GM12873 (cell line): ENCODE results near the gene IZUMO4.

Source experiments
- TF ChIP-seq, protein P1 (sequence below): IDR thresholded peaks from 2 replicates; pipeline ENCODE4 v1.5.1; 2012; ENCODE audit warnings: low read depth, mild to moderate bottlenecking, moderate library complexity, low read length, control low read depth; ENCODE audit not compliant: insufficient read depth; ENCODE audit errors: missing control alignments

IZUMO4 gene

DNA sequence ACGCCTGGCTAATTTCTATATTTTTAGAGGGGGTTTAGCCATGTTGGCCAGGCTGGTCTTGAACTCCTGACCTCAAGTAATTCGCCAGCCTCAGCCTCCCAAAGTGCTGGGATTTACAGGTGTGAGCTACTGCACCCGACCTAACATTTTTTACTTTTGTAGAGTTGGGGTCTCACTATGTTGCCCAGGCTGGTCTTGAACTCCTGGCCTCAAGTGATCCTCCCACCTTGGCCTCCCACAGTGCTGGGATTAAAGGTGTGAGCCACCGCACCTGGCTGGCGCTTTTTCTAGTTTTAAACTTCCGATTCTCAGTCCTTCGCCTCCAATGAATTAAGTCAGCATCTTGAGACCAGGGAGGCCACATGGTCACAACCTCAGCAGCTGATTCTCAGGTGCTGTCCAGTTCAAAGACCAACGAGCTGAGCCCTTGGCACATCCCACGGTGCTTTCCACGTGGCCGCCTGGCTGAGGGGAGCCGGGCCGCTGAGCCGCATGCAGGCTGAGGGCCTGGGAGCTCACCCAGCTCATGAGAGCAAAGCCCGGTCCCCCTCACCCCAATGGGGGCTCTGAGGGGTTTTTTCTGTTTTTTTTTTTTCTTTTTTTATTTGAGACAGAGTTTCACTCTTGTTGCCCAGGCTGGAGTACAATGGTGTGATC lies 45.6 kb downstream of the IZUMO4 start:
- TF ChIP-seq, protein P1, sequence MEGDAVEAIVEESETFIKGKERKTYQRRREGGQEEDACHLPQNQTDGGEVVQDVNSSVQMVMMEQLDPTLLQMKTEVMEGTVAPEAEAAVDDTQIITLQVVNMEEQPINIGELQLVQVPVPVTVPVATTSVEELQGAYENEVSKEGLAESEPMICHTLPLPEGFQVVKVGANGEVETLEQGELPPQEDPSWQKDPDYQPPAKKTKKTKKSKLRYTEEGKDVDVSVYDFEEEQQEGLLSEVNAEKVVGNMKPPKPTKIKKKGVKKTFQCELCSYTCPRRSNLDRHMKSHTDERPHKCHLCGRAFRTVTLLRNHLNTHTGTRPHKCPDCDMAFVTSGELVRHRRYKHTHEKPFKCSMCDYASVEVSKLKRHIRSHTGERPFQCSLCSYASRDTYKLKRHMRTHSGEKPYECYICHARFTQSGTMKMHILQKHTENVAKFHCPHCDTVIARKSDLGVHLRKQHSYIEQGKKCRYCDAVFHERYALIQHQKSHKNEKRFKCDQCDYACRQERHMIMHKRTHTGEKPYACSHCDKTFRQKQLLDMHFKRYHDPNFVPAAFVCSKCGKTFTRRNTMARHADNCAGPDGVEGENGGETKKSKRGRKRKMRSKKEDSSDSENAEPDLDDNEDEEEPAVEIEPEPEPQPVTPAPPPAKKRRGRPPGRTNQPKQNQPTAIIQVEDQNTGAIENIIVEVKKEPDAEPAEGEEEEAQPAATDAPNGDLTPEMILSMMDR = no peak

GRCh38 chr19:2144190-2144589 lies 47.5 kb downstream of the IZUMO4 start:
- TF ChIP-seq, protein P1 = no peak

- TF ChIP-seq, protein P1 = no peak
Observed at GRCh38 chr19:2145831-2146241, 49.1 kb downstream of the IZUMO4 start.

DNA sequence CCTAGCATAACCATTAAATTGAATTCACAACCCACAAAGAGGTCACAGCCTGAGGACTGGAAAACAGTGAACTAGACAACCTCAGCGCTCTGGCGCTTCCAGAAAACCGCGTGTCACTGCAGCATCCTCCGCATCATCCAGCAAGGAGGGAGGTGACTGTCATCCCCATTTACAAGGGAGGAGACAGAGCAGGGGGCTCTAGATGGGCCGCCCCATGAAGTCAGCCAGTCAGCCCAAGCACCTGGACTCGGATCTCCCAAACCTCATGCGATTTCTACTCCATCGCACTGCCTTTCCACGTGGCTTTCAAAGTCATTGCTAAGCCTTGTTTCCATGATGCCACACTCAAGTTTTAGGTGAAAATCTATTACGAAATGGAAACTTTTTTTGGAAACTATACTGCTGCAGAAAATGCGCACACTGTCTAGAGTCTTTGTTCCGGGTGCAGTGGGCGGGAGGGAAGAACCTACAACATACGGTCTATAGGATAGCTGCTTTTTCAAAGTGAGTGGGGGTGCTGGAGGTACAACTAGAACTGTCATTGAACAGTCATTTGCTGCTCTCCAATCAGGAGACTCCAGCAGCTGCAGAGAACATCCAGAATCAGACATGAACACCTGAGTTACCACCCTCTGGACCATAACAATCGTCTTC lies 51.9 kb downstream of the IZUMO4 start:
- TF ChIP-seq, protein P1 = no peak
